HCT116 (cell line): ENCODE results near the gene BRD9. TPM values are rescaled to one million over a fixed set of nuclear protein-coding genes. Genes with fewer than 3 reads are reported as not detected.

Source experiments
- ATAC-seq: fragments of 200-7000 bp; cut with Tn5 transposase; 2 replicates; pipeline ENCODE4 v1.9.1; 2020; ENCODE audit warnings: mild to moderate bottlenecking, moderate library complexity
- BruUV-seq: library from RNA; stranded (reverse); fragments of 400-500 nt; replicated peaks from 2 replicates; lab custom pipeline; 2021; lab: Mats Ljungman, UMichigan
- CTCF ChIA-PET: fragments of 300-600 bp; sonication (Branson Sonifier 250); formaldehyde crosslinking; loops from one replicate; lab custom pipeline; 2021; ENCODE audit warnings: antibody characterized with exemption; lab: Charles Lee
- POLR2A ChIA-PET: fragments of 300-600, 350-600 bp; sonication (Branson Sonifier 250); formaldehyde crosslinking; loops from one replicate; lab custom pipeline; 2021; ENCODE audit warnings: antibody characterized with exemption; lab: Charles Lee
- RAD21 ChIA-PET, 2 experiments: fragments of 300-600 bp; sonication (Branson Sonifier 250); formaldehyde crosslinking; loops; one replicate each; lab custom pipeline; 2023; ENCODE audit warnings: low total read pairs in 2 of 2; ENCODE audit not compliant: uncharacterized antibody in 2 of 2, unreplicated experiment in 2 of 2, low non-redundant PET in 1 of 2; lab: Charles Lee
- DNase-seq: peaks from one replicate; pipeline ENCODE4 v3.0.0-alpha.2; 2010; ENCODE audit warnings: low read depth, low spot score
- H2AFZ ChIP-seq: fragments of 200-600 bp; shearing (Covaris generic), sonication (generic); 2 replicates; pipeline ENCODE4 v1.6.1; 2017; ENCODE audit warnings: low read depth, mixed run types, mixed read lengths, antibody characterized with exemption, low read length; ENCODE audit not compliant: poor library complexity, severe bottlenecking
- H3K27ac ChIP-seq: 2 replicates; pipeline ENCODE4 v1.5.1; 2012; ENCODE audit warnings: low read depth, low read length
- H3K27me3 ChIP-seq: fragments of 200-600 bp; sonication (generic); 2 replicates; pipeline ENCODE4 v1.6.1; 2016; ENCODE audit warnings: mixed run types, low read length, mixed read lengths; ENCODE audit not compliant: insufficient read depth
- H3K36me3 ChIP-seq, 2 experiments: fragments of 200-500 bp in 1 of 2; fragments of 200-600 bp in 1 of 2; sonication (Bioruptor generic) in 1 of 2; sonication (generic) in 1 of 2; 2 replicates each; pipeline versions ENCODE4 v1.5.1 to v1.6.1; 2014 to 2016; ENCODE audit warnings: low read length in 2 of 2, inconsistent platforms in 1 of 2, mixed read lengths in 1 of 2, mixed run types in 1 of 2; ENCODE audit not compliant: insufficient read depth in 2 of 2, control insufficient read depth in 1 of 2
- H3K4me1 ChIP-seq, 2 experiments: fragments of 200-600 bp in 1 of 2; sonication (generic) in 1 of 2; 2 replicates each; pipeline versions ENCODE4 v1.5.1 to v1.6.1; 2012 to 2017; ENCODE audit warnings: low read length in 2 of 2, inconsistent platforms in 1 of 2, mild to moderate bottlenecking in 1 of 2, mixed read lengths in 1 of 2, mixed run types in 1 of 2, moderate library complexity in 1 of 2; ENCODE audit not compliant: insufficient read depth in 2 of 2, control insufficient read depth in 1 of 2
- H3K4me2 ChIP-seq: fragments of 200-600 bp; sonication (generic); 2 replicates; pipeline ENCODE4 v1.6.1; 2017; ENCODE audit warnings: mixed run types, low read length, mixed read lengths
- H3K4me3 ChIP-seq, 2 experiments: fragments of 200-600 bp in 1 of 2; sonication (generic) in 1 of 2; replicated peaks in 1 of 2; 2 replicates each; pipeline ENCODE4 v1.5.1; 2011 to 2016; ENCODE audit warnings: low read length in 2 of 2, control low read depth in 1 of 2, low read depth in 1 of 2, mild to moderate bottlenecking in 1 of 2, mixed read lengths in 1 of 2, mixed run types in 1 of 2
- H3K79me2 ChIP-seq: fragments of 200-600 bp; sonication (generic); 2 replicates; pipeline ENCODE4 v1.6.1; 2017; ENCODE audit warnings: mild to moderate bottlenecking, mixed run types, low read length, moderate library complexity, mixed read lengths; ENCODE audit not compliant: insufficient read depth
- H3K9ac ChIP-seq: fragments of 200-600 bp; sonication (generic); 2 replicates; pipeline ENCODE4 v1.6.1; 2016; ENCODE audit warnings: low read length, mixed read lengths
- H3K9me2 ChIP-seq: fragments of 200-600 bp; sonication (generic), shearing (Covaris generic); 2 replicates; pipeline ENCODE4 v1.6.1; 2017; ENCODE audit warnings: mixed run types, mild to moderate bottlenecking, moderate library complexity; ENCODE audit not compliant: insufficient read depth
- H3K9me3 ChIP-seq, 2 experiments: fragments of 200-500 bp in 1 of 2; fragments of 200-600 bp in 1 of 2; sonication (Bioruptor generic) in 1 of 2; sonication (generic) in 1 of 2; 2 replicates each; pipeline ENCODE4 v1.6.1; 2014 to 2017; ENCODE audit warnings: low read length in 2 of 2, mixed read lengths in 2 of 2, inconsistent platforms in 1 of 2, low read depth in 1 of 2, mild to moderate bottlenecking in 1 of 2, mixed run types in 1 of 2, moderate library complexity in 1 of 2; ENCODE audit not compliant: control insufficient read depth in 1 of 2, insufficient read depth in 1 of 2
- H4K20me1 ChIP-seq: fragments of 200-600 bp; sonication (generic), shearing (Covaris generic); 2 replicates; pipeline ENCODE4 v1.6.1; 2017; ENCODE audit warnings: mixed run types, mild to moderate bottlenecking, moderate library complexity; ENCODE audit not compliant: insufficient read depth
- ATF3 ChIP-seq: IDR thresholded peaks from 2 replicates; pipeline ENCODE4 v1.6.1; 2012
- CBX3 ChIP-seq: IDR thresholded peaks from 2 replicates; pipeline ENCODE4 v1.6.1; 2012; ENCODE audit warnings: low read depth
- CEBPB ChIP-seq: IDR thresholded peaks from 2 replicates; pipeline ENCODE4 v1.6.1; 2012; ENCODE audit warnings: low read depth
- EGR1 ChIP-seq: IDR thresholded peaks from 2 replicates; pipeline ENCODE4 v1.6.1; 2012; ENCODE audit warnings: low read depth
- ELF1 ChIP-seq: IDR thresholded peaks from 2 replicates; pipeline ENCODE4 v1.6.1; 2012; ENCODE audit warnings: low read depth, borderline replicate concordance
- EZH2 ChIP-seq: fragments of 200-600 bp; sonication (generic); IDR thresholded peaks from 2 replicates; pipeline ENCODE4 v1.6.1; 2017; ENCODE audit warnings: antibody characterized with exemption, mixed run types
- EZH2phosphoT487 ChIP-seq: fragments of 200-600 bp; IDR thresholded peaks from 2 replicates; pipeline ENCODE4 v1.6.1; 2018; ENCODE audit warnings: antibody characterized with exemption, borderline replicate concordance
- FOSL1 ChIP-seq: IDR thresholded peaks from 2 replicates; pipeline ENCODE4 v1.6.1; 2012; ENCODE audit warnings: low read depth
- JUND ChIP-seq: IDR thresholded peaks from 2 replicates; pipeline ENCODE4 v1.6.1; 2012
- POLR2A ChIP-seq: IDR thresholded peaks from 2 replicates; pipeline ENCODE4 v1.7.0; 2011; ENCODE audit warnings: borderline replicate concordance; ENCODE audit not compliant: insufficient read depth, insufficient read length; ENCODE audit errors: extremely low read depth
- POLR2AphosphoS5 ChIP-seq: IDR thresholded peaks from 2 replicates; pipeline ENCODE4 v1.6.1; 2011; ENCODE audit warnings: mild to moderate bottlenecking, low read depth, low read length, moderate library complexity
- RAD21 ChIP-seq: IDR thresholded peaks from 2 replicates; pipeline ENCODE4 v1.6.1; 2012; ENCODE audit warnings: low read depth, mild to moderate bottlenecking
- REST ChIP-seq: IDR thresholded peaks from 2 replicates; pipeline ENCODE4 v1.6.1; 2012; ENCODE audit warnings: low read depth
- SP1 ChIP-seq: IDR thresholded peaks from 2 replicates; pipeline ENCODE4 v1.6.1; 2012; ENCODE audit warnings: low read depth
- SRF ChIP-seq: IDR thresholded peaks from 2 replicates; pipeline ENCODE4 v1.6.1; 2012; ENCODE audit warnings: low read depth
- TCF7L2 ChIP-seq: IDR thresholded peaks from 2 replicates; pipeline ENCODE4 v1.7.0; 2011; ENCODE audit warnings: borderline replicate concordance, inconsistent platforms; ENCODE audit not compliant: insufficient read depth, insufficient read length; ENCODE audit errors: extremely low read depth
- ZFX ChIP-seq: fragments of 450-650 bp; IDR thresholded peaks from 2 replicates; pipeline ENCODE4 v1.6.1; 2017
- ZNF274 ChIP-seq: fragments of 200-500 bp; sonication (Bioruptor generic); IDR thresholded peaks from 2 replicates; pipeline ENCODE4 v1.6.1; 2014; ENCODE audit warnings: mild to moderate bottlenecking, low read depth, low read length, inconsistent platforms
- intact Hi-C: fragments of 100-400 bp; cut with micrococcal nuclease; formaldehyde crosslinking; loops from 2 replicates; pipeline ENCODE4 v1.10.0; 2022
- total RNA-seq: library from RNA; stranded (reverse); gene quantifications from one replicate; pipeline ENCODE4 v1.2.1, GENCODE V29; 2021; ENCODE audit not compliant: unreplicated experiment
- TF ChIP-seq, protein P1 (sequence below): IDR thresholded peaks from 2 replicates; pipeline ENCODE4 v1.6.1; 2012
- TF ChIP-seq, protein P2 (sequence below), 3 experiments: fragments of 200-600 bp in 1 of 3; sonication (generic) in 1 of 3; IDR thresholded peaks in 2 of 3; conservative IDR thresholded peaks in 1 of 3; 2 replicates each; pipeline ENCODE4 v1.5.1; 2012 to 2017; ENCODE audit warnings: low read depth in 2 of 3, low read length in 2 of 3, antibody characterized with exemption in 1 of 3, borderline replicate concordance in 1 of 3, control low read depth in 1 of 3, mild to moderate bottlenecking in 1 of 3, mixed read lengths in 1 of 3, mixed run types in 1 of 3, moderate library complexity in 1 of 3; ENCODE audit not compliant: insufficient read depth in 1 of 3

BRD9 gene
- total RNA-seq, 1 experiment from 2014 or later = 54.6 TPM

DNA sequence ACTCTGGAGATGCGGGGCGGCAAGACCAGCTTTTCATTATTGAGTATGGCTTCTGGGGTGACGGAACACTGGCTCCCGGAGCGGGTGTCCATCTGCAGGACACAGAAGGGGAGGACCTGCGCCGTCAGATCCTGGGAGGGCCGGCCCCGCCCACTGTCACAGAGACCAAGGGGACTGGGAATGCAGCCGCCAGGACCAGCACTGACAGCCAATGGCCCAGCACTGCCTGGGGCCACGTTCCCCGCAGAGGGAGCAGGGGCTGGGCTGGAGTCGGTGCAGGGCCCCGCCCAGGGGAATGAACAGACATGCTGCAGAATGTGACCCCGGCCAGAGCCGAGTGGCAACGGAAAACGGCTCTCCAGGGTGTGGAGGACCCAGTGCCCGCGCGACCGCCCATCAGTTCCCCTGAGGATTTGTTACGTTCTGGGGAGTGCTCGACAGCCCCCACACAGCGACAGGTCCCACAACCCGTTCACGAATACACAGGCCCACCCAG lies 42.0 kb downstream of the BRD9 start, which contains the start of gene ZDHHC11:
TSS of gene ZDHHC11 (minus strand) at position 476 of the 496 bp plus-strand sequence. CDS start at position 92, 384 bp downstream.
- Histone ChIP-seq H3K79me2 (no peaks in the 10 kb centered on the region), H3K4me3 (no peak within 1 kb of the TSS), H3K4me1 (no peaks in the 10 kb centered on the region), H2AFZ (no peak within 1 kb of the TSS), H3K27me3 (no peaks in the 10 kb centered on the region), H3K9me3 (no peaks in the 10 kb centered on the region), H3K9me2 (no peaks in the 10 kb centered on the region), H3K36me3 (no peaks in the 10 kb centered on the region), H4K20me1 (no peaks in the 10 kb centered on the region), H3K4me2 (no peak within 1 kb of the TSS), H3K9ac (no peak within 1 kb of the TSS), H3K27ac (no peak within 1 kb of the TSS)
- RAD21 ChIA-PET = no interaction called here
- POLR2A ChIA-PET = no interaction called here
- intact Hi-C loops = no loop called here
- TF ChIP-seq JUND (no peak), REST (no peak), SRF (no peak), EZH2 (no peak), SP1 (no peak), CEBPB (no peak), ZNF274 (no peak), ATF3 (no peak), CBX3 (no peak), ZFX (no peak), POLR2A (no peak), TCF7L2 (no peak), POLR2AphosphoS5 (no peak), EGR1 (no peak), EZH2phosphoT487 (no peak), RAD21 (no peak), ELF1 (no peak), FOSL1 (no peak)
- TF ChIP-seq, protein P1, sequence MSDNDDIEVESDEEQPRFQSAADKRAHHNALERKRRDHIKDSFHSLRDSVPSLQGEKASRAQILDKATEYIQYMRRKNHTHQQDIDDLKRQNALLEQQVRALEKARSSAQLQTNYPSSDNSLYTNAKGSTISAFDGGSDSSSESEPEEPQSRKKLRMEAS = no peak
- TF ChIP-seq, protein P2, sequence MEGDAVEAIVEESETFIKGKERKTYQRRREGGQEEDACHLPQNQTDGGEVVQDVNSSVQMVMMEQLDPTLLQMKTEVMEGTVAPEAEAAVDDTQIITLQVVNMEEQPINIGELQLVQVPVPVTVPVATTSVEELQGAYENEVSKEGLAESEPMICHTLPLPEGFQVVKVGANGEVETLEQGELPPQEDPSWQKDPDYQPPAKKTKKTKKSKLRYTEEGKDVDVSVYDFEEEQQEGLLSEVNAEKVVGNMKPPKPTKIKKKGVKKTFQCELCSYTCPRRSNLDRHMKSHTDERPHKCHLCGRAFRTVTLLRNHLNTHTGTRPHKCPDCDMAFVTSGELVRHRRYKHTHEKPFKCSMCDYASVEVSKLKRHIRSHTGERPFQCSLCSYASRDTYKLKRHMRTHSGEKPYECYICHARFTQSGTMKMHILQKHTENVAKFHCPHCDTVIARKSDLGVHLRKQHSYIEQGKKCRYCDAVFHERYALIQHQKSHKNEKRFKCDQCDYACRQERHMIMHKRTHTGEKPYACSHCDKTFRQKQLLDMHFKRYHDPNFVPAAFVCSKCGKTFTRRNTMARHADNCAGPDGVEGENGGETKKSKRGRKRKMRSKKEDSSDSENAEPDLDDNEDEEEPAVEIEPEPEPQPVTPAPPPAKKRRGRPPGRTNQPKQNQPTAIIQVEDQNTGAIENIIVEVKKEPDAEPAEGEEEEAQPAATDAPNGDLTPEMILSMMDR (IDR thresholded peaks at IDR 0.05 in 2 of 3, conservative IDR thresholded peaks at IDR 0.05 in 1 of 3; ENCODE audit: borderline replicate concordance in 1 of 3, insufficient read depth in 1 of 3, low read depth in 2 of 3, low read length in 2 of 3) = no peak
- CTCF ChIA-PET = no interaction called here
- ATAC-seq (peak; percentile 51), DNase-seq (no peak)
- no TSS peak for BruUV-seq
